ENCODE measurements around the gene MACROD2.

MACROD2 gene

GRCh38 chr20:15772826-15773225 lies 1777.5 kb downstream of the MACROD2 start:
- in situ Hi-C loops (cut with HindIII; ENCODE audit: low sequenced_read_pairs) = no loop called here
- DNase-seq (ENCODE audit: low read depth) = no peak
- no peak for TF ChIP-seq CTCF (IDR thresholded peaks at IDR 0.05; ENCODE audit: low read depth, low read length, missing control alignments)
- no peak overlapping the region for H3K4me3 ChIP-seq (ENCODE audit: low read depth, low read length)

GRCh38 chr20:15774926-15775325 lies 1779.6 kb downstream of the MACROD2 start:
- DNase-seq (ENCODE audit: low read depth) = no peak
- in situ Hi-C loops (cut with HindIII; ENCODE audit: low sequenced_read_pairs) = no loop called here
- no peak for TF ChIP-seq CTCF (IDR thresholded peaks at IDR 0.05; ENCODE audit: low read depth, low read length, missing control alignments)
- no peak overlapping the region for H3K4me3 ChIP-seq (ENCODE audit: low read depth, low read length)

- H3K4me3 ChIP-seq (ENCODE audit: low read depth, low read length) = no peak overlapping the region
- TF ChIP-seq CTCF (IDR thresholded peaks at IDR 0.05; ENCODE audit: low read depth, low read length, missing control alignments) = no peak
- no peak for DNase-seq (ENCODE audit: low read depth)
- in situ Hi-C loops (cut with HindIII; ENCODE audit: low sequenced_read_pairs) = no loop called here
Observed at GRCh38 chr20:15776770-15777466, 1781.6 kb downstream of the MACROD2 start.

- no peak overlapping the region for H3K4me3 ChIP-seq (ENCODE audit: low read depth, low read length)
- no peak for TF ChIP-seq CTCF (IDR thresholded peaks at IDR 0.05; ENCODE audit: low read depth, low read length, missing control alignments)
- DNase-seq (ENCODE audit: low read depth) = no peak
- in situ Hi-C loops (cut with HindIII; ENCODE audit: low sequenced_read_pairs) = no loop called here
Observed at GRCh38 chr20:15784020-15784419, 1788.7 kb downstream of the MACROD2 start.

GRCh38 chr20:15789079-15789478 lies 1793.8 kb downstream of the MACROD2 start:
- in situ Hi-C loops (cut with HindIII; ENCODE audit: low sequenced_read_pairs) = no loop called here
- TF ChIP-seq CTCF (IDR thresholded peaks at IDR 0.05; ENCODE audit: low read depth, low read length, missing control alignments) = no peak
- no peak for DNase-seq (ENCODE audit: low read depth)
- no peak overlapping the region for H3K4me3 ChIP-seq (ENCODE audit: low read depth, low read length)

GRCh38 chr20:15792855-15793254 lies 1797.5 kb downstream of the MACROD2 start:
- no peak for TF ChIP-seq CTCF (IDR thresholded peaks at IDR 0.05; ENCODE audit: low read depth, low read length, missing control alignments)
- in situ Hi-C loops (cut with HindIII; ENCODE audit: low sequenced_read_pairs) = no loop called here
- DNase-seq (ENCODE audit: low read depth) = no peak
- H3K4me3 ChIP-seq (ENCODE audit: low read depth, low read length) = no peak overlapping the region

Data from astrocyte of the cerebellum (primary cell).